Spleen (tissue), 11 donors: ENCODE data around the gene CLPX. TPM values are rescaled to one million over a fixed set of nuclear protein-coding genes. Genes with fewer than 3 reads are reported as not detected.
"Not testable (repeated sequence)": the region's sequence is repeated elsewhere in the genome, so short reads cannot be mapped to it uniquely, and the experiment has no call there.

Experiments used
- DNase-seq: peaks from one replicate; pipeline ENCODE4 v3.0.0-alpha.2; 2020
- H3K27ac ChIP-seq, 8 donors: fragments of 200-600 bp; sonication (generic) in 7 of 8; 1 replicate in 4 of 8; 2 replicates in 4 of 8; pipeline versions ENCODE4 v1.5.0 to v1.8.0; 2016 to 2021; ENCODE audit warnings: inconsistent platforms in 4 of 8, mild to moderate bottlenecking in 4 of 8, moderate library complexity in 1 of 8
- H3K27me3 ChIP-seq, 7 donors: fragments of 200-600 bp; sonication (generic) in 6 of 7; replicated peaks in 1 of 7; 1 replicate in 4 of 7; 2 replicates in 3 of 7; pipeline versions ENCODE4 v1.5.0 to v1.8.0; 2016 to 2021; ENCODE audit warnings: inconsistent platforms in 3 of 7, mild to moderate bottlenecking in 1 of 7
- H3K36me3 ChIP-seq, 6 donors: fragments of 200-600 bp; sonication (generic) in 5 of 6; 1 replicate in 4 of 6; 2 replicates in 2 of 6; pipeline versions ENCODE4 v1.5.0 to v1.8.0; 2016 to 2021; ENCODE audit warnings: inconsistent platforms in 2 of 6
- H3K4me1 ChIP-seq, 6 donors: fragments of 200-600 bp; sonication (generic) in 5 of 6; 1 replicate in 3 of 6; 2 replicates in 3 of 6; pipeline versions ENCODE4 v1.5.0 to v1.8.0; 2016 to 2021; ENCODE audit warnings: inconsistent platforms in 3 of 6
- H3K4me3 ChIP-seq, 8 donors: fragments of 200-600 bp; sonication (generic) in 7 of 8; 1 replicate in 4 of 8; 2 replicates in 4 of 8; pipeline versions ENCODE4 v1.5.0 to v1.8.0; 2016 to 2021; ENCODE audit warnings: inconsistent platforms in 4 of 8, mild to moderate bottlenecking in 4 of 8, moderate library complexity in 2 of 8
- H3K9me3 ChIP-seq, 8 donors: fragments of 200-600 bp; sonication (generic) in 7 of 8; 1 replicate in 4 of 8; 2 replicates in 4 of 8; pipeline versions ENCODE4 v1.5.0 to v1.8.0; 2016 to 2021; ENCODE audit warnings: inconsistent platforms in 4 of 8
- CTCF ChIP-seq, 11 experiments: fragments of 200-600 bp in 7 of 11; fragments of 450-650 bp in 4 of 11; sonication (generic) in 4 of 11; IDR thresholded peaks in 8 of 11; conservative IDR thresholded peaks in 3 of 11; 1 replicate in 7 of 11; 2 replicates in 4 of 11; pipeline versions ENCODE4 v1.4.0 to v1.8.0; 2016 to 2021; ENCODE audit warnings: antibody characterized with exemption in 11 of 11, inconsistent platforms in 4 of 11, mild to moderate bottlenecking in 1 of 11
- POLR2A ChIP-seq, 3 donors: fragments of 450-650 bp; IDR thresholded peaks; one replicate each; pipeline ENCODE4 v1.5.1; 2017; ENCODE audit warnings: antibody characterized with exemption in 3 of 3, mild to moderate bottlenecking in 1 of 3
- POLR2AphosphoS5 ChIP-seq, 3 donors: sonication (generic); formaldehyde crosslinking; IDR thresholded peaks; one replicate each; pipeline ENCODE4 v1.5.1; 2017; ENCODE audit warnings: antibody characterized with exemption in 3 of 3
- WGBS, 5 donors: extraction: QIAGEN DNeasy Blood & Tissue Kit in 3 of 5; methylation state at CpG; one replicate each; pipeline versions ENCODE4 v1.1.5 to v1.1.7; 2013 to 2018; 5-methylcytosine and 5-hydroxymethylcytosine counted together
- intact Hi-C: fragments of 100-400 bp; cut with DNase I; formaldehyde crosslinking; loops from one replicate; pipeline ENCODE4 v1.15.0; 2023; ENCODE audit warnings: low total_unique reads
- polyA plus RNA-seq, 3 donors: library from polyadenylated mRNA; stranded (reverse); fragments of 200-250 nt; gene quantifications; one replicate each; pipeline ENCODE4 v1.2.1, GENCODE V29; 2013
- total RNA-seq, 7 donors: library from RNA; depleted of rRNA in 3 of 7; stranded (reverse); fragments of >200 nt in 3 of 7; fragmentation: NEBNext Ultra II Directional in 4 of 7; extraction: Animal tissue kit (Norgen Biotek cat#: 25700) in 4 of 7; gene quantifications; one replicate each; pipeline versions ENCODE4 v1.1.0 to v1.2.1, GENCODE V29; 2016 to 2021
- donor health status: healthy with polysubstance abuse.
- donor health status: DM: no; HTN: no; CAD: no; lungs with moderate emphysema.
- donor health status: DM: no; HTN: no; CAD: no.
- donor health status: Bipolar disorder and iron deficiency.
- donor health status: healthy.
- donor health status: DM: no; HTN: no; CAD: no.
- donor health status: DM: yes; HTN: yes; CAD: no.

The CLPX gene
- total and polyA plus RNA-seq, 10 donors, result 9.5 to 58.3 (median 50.2) TPM

DNA sequence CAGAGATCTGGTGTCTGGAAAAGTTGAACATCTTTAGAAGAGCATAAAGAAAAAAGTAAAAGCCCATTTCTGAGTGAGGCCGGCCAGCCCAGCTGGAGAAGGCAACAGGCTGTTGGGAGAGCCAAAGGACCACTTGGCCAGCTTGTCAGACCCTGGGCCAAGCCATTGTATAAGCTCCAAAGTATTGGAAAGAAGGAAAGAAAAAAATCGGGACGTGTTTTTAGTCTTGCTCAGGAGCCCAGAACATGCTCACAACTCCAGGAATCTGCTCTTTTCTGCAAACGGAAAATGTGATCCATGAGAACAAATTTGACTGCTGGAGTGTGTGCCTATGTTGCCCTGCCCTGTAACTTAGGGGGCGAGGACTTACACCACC is 10.4 kb upstream of the CLPX start:
- Histone ChIP-seq H3K4me3 (no peak overlapping the region), H3K27me3 (no peaks in the 10 kb centered on the region), H3K27ac (no peak overlapping the region), H3K4me1 (no peaks in the 10 kb centered on the region), H3K36me3 (no peaks in the 10 kb centered on the region), H3K9me3 (no peaks in the 10 kb centered on the region)
- no peak for TF ChIP-seq POLR2AphosphoS5 (IDR thresholded peaks at IDR 0.05)
- TF ChIP-seq POLR2A (IDR thresholded peaks at IDR 0.05), result no peak
- no peak for DNase-seq
- intact Hi-C loops, result no loop called here
- WGBS, 5 donors, result 84 to 91% (median 89%) methylated on average over 5 of the region's 5 CpGs

DNA sequence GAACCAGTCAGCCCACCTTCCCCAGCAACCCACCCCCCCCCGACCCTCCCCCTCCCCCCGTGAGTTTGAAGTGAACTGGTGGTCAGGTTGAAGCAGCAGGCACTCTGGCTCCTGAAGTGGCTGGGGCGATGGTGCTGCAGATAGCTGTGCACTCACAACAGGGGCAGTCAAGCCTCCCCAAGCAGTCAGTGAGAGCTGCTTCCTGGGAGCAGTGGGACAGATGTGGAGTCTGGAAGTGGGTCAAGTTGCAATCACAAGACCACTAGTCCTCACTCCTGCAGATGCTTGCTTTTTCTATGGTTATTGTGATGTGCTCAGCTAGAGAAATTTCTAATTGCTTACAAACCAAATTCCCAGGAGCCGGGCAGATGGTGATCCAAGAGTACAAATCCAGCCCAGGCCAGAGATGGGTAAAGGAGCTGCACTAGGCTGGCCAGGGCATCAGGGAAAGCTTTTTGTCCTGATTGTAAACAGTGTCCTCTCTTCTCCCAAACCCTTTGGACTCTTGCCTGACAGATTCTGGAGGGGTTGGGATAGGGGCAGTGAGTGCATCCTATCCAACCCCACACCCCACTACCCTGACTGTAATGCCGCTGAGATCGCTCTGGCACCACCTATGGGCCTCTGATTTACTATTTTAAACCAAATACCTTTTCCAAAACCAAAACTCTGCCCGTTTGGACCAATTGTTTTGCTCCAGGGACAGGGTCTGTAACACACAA is 9.8 kb upstream of the CLPX start:
- Histone ChIP-seq H3K27me3 (no peaks in the 10 kb centered on the region), H3K27ac (no peak overlapping the region), H3K9me3 (no peaks in the 10 kb centered on the region), H3K36me3 (no peaks in the 10 kb centered on the region), H3K4me1 (no peaks in the 10 kb centered on the region), H3K4me3 (no peak overlapping the region)
- no peak for DNase-seq
- WGBS, 5 donors, result 69 to 80% (median 76%) methylated on average over 7 of the region's 7 CpGs
- intact Hi-C loops, result no loop called here
- TF ChIP-seq CTCF (IDR thresholded peaks at IDR 0.05 in 8 of 11, conservative IDR thresholded peaks at IDR 0.05 in 3 of 11) (no peak), POLR2AphosphoS5 (IDR thresholded peaks at IDR 0.05) (no peak), POLR2A (IDR thresholded peaks at IDR 0.05) (no peak)

DNA sequence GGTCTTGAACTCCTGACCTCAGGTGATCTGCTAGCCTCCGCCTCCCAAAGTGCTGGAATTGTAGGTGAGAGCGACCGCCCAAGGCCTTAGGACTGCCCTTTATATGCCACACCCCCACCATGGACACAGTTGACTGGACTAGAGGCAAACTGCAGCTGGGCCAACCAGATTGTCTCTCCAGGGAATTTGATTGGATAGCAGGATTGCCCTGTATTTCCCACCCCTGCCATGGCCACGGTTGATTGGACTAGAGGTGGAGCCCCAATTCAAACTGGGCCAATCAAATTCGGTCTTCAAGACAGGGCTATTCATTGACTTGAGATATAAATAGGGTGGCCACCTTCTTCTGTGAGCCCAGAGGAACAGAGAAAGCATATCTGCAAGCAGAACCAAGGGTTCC is 6.9 kb upstream of the CLPX start:
- no peaks in the 10 kb centered on the region for H3K27me3 ChIP-seq
- intact Hi-C loops, result no loop called here
- no peak overlapping the region for H3K27ac ChIP-seq
- H3K36me3 ChIP-seq, result no peaks in the 10 kb centered on the region
- no peaks in the 10 kb centered on the region for H3K9me3 ChIP-seq
- 90 to 94% (median 91%) methylated on average over 4 to 5 of the region's 5 CpGs for WGBS, 5 donors
- peak; percentile 41 for DNase-seq
- TF ChIP-seq POLR2A (IDR thresholded peaks at IDR 0.05), result no peak
- no peak for TF ChIP-seq CTCF (IDR thresholded peaks at IDR 0.05 in 8 of 11, conservative IDR thresholded peaks at IDR 0.05 in 3 of 11)
- TF ChIP-seq POLR2AphosphoS5 (IDR thresholded peaks at IDR 0.05), result no peak
- H3K4me1 ChIP-seq, result no peaks in the 10 kb centered on the region
- H3K4me3 ChIP-seq, result no peak overlapping the region

- H3K4me3 ChIP-seq, result no peak overlapping the region
- H3K4me1 ChIP-seq, result peaks cover 0 to 11% (median 6%) of the 10 kb centered on the region in 6 donors
- no peaks in the 10 kb centered on the region for H3K27me3 ChIP-seq
- WGBS, 5 donors, result 15 to 32% (median 16%) methylated on average over 3 of the region's 3 CpGs
- TF ChIP-seq POLR2AphosphoS5 (IDR thresholded peaks at IDR 0.05), result no peak
- peak in 9 of 11 experiments; percentile 27 to 58 (median 44) for TF ChIP-seq CTCF (IDR thresholded peaks at IDR 0.05 in 8 of 11, conservative IDR thresholded peaks at IDR 0.05 in 3 of 11)
- TF ChIP-seq POLR2A (IDR thresholded peaks at IDR 0.05), result no peak
- no peak overlapping the region for H3K27ac ChIP-seq
- H3K9me3 ChIP-seq, result no peaks in the 10 kb centered on the region
- no peaks in the 10 kb centered on the region for H3K36me3 ChIP-seq
- intact Hi-C loops, result loop anchor here (5.0 kb wide), 1 partner anchor 98 kb away; the partner anchor contains the start of gene PARP16
- DNase-seq, result no peak
Measured at GRCh38 chr15:65189102-65189740, 4.1 kb upstream of the CLPX start.

DNA sequence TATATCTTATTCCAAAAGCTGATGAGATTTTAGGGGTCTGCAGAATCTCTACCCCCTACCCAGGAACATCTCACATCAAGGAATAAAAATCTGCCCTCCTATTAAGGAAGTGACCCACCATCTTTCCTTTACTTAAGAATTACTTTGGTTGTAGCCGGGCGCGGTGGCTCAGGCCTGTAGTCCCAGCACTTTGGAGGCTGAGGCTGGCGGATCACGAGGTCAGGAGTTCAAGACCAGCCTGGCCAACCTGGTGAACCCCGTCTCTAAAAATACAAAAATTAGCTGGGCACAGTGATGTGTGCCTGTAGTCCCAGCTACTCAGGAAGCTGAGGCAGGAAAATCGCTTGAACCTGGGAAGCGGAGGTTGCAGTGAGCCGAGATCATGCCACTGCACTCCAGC is 3.3 kb upstream of the CLPX start:
- H3K4me1 ChIP-seq, result peaks cover 3 to 18% (median 13%) of the 10 kb centered on the region in 6 donors
- not testable (repeated sequence) for H3K4me3 ChIP-seq, H3K27me3 ChIP-seq, H3K9me3 ChIP-seq, DNase-seq, H3K27ac ChIP-seq, H3K36me3 ChIP-seq
- 63 to 79% (median 78%) methylated on average over 9 of the region's 9 CpGs for WGBS, 5 donors
- intact Hi-C loops, result loop anchor here (5.0 kb wide), 1 partner anchor 99 kb away; the partner anchor contains the start of gene PARP16
